HG02610 (cell line): ENCODE data around the gene ZDHHC16.
"Not testable (repeated sequence)": the region's sequence is repeated elsewhere in the genome, so short reads cannot be mapped to it uniquely, and the experiment has no call there.

Source experiments
- ATAC-seq: cut with Tn5 transposase; IDR thresholded peaks from one replicate; pipeline ENCODE4 v1.9.1; 2021; ENCODE audit warnings: mild to moderate bottlenecking, moderate library complexity; ENCODE audit not compliant: unreplicated experiment

The ZDHHC16 gene

DNA sequence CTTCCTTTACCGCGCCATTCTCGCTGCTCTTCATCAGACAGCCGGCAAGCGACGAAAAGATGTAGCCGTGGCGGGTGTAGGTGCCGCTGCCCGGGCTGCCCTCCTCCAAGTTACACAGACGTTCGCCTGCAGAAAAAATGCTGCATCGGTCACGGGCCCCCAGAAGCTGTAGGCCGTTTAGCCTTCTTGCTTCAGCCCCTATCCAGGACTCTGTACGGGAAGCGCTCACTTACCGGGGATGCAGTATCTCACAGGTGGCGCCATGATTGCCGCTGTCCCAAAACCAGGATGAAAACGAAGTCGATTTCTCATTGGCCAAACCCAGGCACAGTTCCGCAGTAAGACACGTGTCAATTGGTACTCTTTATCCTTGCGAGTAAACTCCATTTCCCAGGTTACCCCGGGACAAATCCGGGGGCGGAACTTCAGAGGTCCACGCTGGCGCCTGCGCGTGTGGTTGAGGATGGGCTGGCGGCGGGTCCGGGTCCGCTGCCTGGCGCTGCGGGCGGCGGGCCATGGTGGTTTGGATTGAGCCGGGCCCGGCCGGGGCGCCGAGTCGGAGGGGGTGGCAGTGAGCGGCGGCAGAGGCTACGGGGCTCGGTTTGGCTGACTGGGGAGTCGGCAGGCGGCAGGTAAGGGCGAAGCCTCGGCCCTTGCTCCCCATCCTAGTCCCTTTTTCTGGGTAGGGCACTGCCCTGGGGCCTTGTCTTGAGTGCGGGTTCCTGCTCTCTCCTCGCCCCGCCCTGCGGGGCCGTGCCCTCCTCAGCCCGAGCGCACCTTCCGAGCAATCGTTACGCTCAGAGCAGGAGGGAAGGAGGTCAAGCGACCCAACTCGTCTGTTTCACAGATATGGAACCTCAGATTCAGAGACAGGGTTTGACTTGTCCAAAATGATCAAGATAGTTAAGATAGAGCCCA, at the start of gene ZDHHC16, which contains the start of gene EXOSC1:
Gene ZDHHC16, plus strand, starts transcription at position 454 of the 918 bp plus-strand sequence. CDS start 5,501 bp downstream, outside the sequence.
Gene EXOSC1, minus strand, starts transcription at position 285 of the 918 bp plus-strand sequence. Its CDS starts 21 bp downstream, at position 264.
- ATAC-seq = peak; percentile 91

- ATAC-seq = no peak
Observed at GRCh38 chr10:97399843-97400545, 46.0 kb upstream of the ZDHHC16 start.

DNA sequence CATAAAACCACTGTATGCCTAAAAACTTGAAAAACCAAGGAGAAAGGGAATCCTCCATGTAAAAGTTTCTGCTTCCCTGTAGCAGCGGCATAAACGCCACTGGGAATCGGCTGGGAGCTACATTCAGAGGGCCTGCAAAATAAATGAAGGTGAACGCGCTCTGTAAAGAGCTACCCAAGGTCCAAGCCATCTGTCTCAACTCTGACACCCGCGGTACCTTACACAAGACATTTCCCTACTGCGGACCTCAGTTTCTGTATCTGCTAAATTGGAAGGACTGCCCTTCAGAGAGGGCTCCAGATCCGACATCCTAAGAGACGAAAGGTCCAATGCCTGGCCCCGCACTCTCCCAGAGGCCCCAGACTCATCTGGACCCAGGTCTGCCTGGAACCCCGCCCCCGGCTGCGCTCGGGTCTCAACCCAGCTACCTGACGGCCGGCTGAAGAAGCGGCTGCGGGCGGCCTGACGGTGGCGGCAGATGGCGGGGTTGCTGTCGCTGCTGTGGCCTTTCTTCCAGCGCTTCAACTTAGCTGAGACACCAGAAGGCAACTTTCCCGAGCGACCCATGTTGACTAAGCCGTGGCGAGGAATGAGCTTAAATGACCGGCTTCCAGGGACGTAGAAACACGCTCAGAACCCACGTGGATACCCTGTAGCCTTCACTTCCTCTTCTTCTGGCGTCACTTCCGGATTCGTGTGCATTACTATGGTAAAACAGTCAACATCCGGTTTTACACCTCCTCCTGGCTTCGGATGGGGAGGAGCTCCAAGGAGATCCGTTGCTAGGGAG, 45.1 kb upstream of the ZDHHC16 start, which contains the start of gene RRP12:
Gene RRP12, minus strand, starts transcription at position 676 of the 790 bp plus-strand sequence. Its CDS starts 109 bp downstream, at position 567.
- ATAC-seq = peak; percentile 98

DNA sequence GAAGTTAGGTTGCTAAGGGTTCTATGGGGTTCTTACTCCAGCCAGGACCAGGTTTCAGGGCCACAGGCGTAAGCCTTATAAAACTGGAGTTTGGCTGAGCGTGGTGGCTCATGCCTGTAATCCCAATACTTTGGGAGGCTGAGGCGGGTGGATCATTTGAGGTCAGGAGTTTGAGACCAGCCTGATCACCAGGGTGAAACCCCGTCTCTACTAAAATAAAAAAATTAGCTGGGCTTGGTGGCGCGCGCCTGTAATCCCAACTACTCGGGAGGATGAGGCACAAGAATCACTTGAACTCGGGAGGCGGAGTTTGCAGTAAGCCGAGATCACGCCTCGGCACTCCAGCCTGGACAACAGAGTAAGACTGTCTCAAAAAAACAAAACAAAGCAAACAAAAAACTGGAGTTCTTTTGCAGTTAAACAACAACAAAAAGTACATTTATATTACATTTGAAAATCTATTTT, 44.5 kb upstream of the ZDHHC16 start:
- ATAC-seq = no peak

- no peak for ATAC-seq
Observed at GRCh38 chr10:97404044-97404443, 41.9 kb upstream of the ZDHHC16 start.

- ATAC-seq = no peak
Observed at GRCh38 chr10:97406064-97406463, 39.9 kb upstream of the ZDHHC16 start.

GRCh38 chr10:97406483-97406882, 39.5 kb upstream of the ZDHHC16 start:
- not testable (repeated sequence) for ATAC-seq

DNA sequence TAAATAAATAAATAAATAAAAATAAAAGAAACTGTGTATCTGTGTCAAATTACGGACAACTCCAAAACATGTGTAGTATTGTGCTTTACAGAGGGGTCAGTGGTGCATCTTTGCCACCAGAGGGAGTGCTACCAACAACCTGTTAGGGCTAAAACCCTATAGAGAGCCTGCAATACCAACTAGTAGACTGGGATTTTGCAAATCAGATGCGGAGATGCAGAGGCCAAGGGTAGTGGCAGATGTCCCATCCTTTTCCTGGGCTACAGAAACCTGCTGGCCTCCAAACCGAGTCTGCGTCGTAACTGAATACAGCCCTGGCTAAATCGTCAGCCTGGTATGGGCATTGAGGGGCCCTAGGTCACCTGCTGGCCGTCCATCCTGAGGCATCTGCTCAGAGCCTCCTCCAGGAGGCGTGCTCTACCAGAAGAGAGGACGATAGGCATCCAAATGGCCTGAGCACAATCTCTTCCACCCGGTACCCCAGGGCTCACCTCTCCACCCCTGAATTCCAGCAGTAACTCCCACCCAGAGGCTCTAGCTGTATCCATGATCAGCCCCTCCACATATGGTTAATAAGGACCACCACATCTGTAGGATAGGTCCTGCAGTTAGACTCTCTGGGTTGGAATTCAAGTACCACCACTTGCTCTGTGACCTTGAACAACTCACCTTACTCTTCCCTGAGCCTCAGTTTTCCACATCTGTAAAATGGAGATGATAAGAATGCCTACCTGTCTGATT, 38.6 kb upstream of the ZDHHC16 start:
- ATAC-seq = peak; percentile 91

DNA sequence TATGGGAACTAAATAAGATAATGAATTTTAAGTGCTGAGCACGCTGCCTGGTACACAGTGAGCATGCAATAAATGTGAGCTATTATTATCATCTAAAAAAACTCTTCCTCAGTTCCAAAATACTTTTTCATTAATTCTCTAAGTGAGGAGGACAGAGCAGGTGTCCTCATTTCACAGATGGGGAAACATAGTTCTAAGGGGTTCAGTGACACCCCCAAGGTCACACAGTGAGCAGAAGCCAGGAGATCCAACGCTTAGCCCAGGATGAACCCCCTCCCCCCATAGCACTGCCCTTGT, 38.1 kb upstream of the ZDHHC16 start:
- no peak for ATAC-seq

GRCh38 chr10:97408496-97408992, 37.4 kb upstream of the ZDHHC16 start:
- ATAC-seq = no peak

- no peak for ATAC-seq
Observed at GRCh38 chr10:97411406-97411805, 34.6 kb upstream of the ZDHHC16 start.

DNA sequence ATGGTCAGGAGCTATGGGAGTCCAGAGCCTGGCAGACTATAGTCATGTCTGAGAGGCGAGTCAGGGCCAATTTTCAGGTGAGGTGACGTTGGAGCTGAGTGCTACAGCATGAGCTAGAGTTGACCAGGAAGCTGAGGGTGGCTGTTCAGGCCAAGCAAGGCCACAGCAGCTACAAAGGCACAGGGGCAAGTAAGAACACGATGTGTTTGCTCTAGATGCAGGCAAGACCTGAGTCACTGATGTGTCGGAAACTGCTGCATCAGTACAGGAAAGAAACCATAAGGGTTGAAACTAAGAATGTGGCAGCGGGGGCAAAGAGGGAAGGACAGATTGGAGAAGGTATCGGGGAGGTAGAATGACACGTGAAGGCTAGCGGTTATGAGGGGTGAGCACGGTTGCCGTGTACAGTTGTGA, 33.1 kb upstream of the ZDHHC16 start:
- no peak for ATAC-seq

DNA sequence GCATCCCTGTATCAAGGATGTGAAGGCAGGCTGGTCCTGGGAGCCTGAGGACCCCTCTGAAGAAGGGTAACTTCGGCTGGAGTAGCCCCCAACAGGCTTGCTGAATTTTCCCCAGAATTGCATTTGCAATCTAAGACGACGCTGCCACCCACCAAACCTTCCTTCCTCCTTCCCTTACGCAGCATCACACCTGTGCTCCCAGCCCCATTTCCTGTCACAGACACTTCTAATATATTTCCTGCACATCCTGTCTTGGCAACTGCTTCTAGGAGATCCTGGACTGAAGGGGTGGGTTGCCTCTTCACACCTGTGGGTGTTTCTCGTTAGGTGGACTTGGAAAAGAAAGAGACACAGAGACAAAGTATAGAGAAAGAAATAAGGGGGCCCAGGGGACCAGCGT, 29.4 kb upstream of the ZDHHC16 start:
- no peak for ATAC-seq

DNA sequence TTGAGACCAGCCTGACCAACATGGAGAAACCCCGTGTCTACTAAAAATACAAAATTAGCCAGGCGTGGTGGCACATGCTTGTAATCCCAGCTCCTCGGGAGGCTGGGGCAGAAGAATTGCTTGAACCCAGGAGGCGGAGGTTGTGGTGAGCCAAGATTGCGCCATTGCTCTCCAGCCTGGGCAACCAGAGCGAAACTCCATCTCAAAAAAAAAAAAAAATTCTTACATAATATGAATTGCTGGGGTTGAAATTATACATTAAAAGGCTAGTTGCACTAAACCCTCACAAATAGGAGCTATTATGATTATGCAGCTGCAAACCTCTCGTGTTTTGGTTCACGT, 22.2 kb upstream of the ZDHHC16 start:
- ATAC-seq = not testable (repeated sequence)

- peak; percentile 83 for ATAC-seq
Observed at GRCh38 chr10:97425964-97426775, 19.8 kb upstream of the ZDHHC16 start, which contains the start of gene PGAM1. TSS of gene PGAM1 (plus strand) at chr10:97426191. CDS start at chr10:97426308, 117 bp downstream.

DNA sequence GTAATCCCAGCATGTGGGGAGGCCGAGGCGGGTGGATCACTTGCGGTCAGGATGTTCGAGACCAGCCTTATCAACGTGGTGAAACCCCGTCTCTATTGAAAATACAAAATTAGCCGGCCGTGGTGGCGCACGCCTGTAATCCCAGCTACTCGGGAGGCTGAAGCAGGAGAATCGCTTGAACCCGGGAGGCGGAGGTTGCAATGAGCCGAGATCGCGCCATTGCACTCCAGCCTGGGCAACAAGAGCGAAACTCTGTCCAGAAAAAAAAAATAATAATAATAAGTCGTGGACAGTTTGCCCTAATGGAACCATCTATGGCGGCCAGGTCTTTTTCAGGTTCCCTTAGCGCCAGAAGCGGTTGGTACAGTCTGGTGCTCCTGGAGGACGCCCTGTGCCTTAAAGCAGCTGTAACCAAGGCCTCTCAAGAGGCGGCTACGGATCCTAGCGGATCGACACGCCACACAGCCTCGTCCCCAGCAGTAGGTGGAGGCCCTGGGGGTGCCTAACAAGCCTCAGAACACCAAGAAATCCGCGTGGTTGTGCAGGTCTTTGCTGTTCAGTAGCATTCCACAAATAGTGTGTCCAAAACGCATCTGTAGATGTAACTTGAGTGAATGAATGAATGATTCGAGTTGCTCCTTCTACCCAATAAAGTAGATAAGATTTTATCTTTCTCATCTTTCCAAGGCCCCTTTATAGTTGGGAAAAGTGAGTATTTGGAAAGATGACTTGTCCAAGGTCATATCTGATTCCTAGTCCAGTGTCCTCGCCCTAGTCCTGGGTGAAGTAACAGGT, 19.0 kb upstream of the ZDHHC16 start:
- no peak for ATAC-seq

DNA sequence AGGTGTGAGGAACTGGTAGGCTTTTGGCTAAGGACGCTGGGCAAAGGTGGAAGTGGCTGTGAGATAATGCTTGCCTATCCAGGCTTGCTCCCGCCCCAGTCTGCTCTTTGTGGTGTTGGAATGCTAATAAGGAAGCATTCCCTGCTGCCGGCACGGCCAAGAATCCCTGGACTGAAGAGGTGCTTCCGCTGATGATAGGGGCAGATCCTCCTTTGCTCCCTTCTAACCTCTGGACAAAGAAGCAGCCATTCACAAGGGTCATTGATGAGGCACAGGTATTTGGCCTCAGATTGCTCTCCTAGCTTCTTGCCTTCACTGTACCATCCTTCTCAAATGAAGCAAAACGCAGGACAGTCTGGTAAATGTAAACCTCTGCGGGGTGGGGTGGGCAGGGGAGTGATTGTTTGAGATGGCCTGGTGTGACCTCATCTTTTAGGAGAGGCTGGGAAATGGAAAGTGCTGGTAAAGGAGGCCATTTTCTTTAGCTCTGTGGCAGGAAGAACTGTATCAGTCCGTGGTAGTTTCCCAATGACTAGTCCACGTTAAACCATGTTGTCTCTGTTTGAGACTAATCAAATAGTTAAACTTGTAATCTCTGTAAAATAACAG, 18.3 kb upstream of the ZDHHC16 start:
- no peak for ATAC-seq

DNA sequence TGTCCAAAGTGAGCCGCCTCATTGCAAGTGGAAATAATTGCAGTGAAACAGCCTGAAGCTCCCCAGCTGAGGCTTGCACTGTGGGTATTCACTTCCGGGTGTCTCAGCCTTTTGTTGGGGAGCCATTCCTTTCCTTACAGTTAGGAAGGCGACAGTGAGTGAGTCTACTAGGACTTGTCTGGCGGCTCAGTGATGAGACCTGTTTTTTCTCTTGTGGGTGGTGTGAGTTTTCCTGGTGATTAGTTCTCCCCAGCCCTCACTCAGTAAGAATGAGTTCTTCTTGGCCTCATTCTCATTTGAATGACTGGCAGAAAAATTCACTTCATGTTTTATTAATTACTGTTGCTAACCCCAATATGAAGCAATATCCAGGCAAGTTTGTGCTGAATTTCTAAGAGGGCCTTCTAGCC, 17.4 kb upstream of the ZDHHC16 start:
- no peak for ATAC-seq
